IMR-90 (cell line): Measurements from ENCODE around the gene FFAR2. TPM values are rescaled to one million over a fixed set of nuclear protein-coding genes. Genes with fewer than 3 reads are reported as not detected.

ENCODE experiments used
- ATAC-seq: fragments of 200-7000 bp; cut with Tn5 transposase; 2 replicates; pipeline ENCODE4 v1.9.1; 2020; ENCODE audit warnings: low read depth, mild to moderate bottlenecking, moderate library complexity
- BruUV-seq: library from RNA; stranded (reverse); fragments of 400-500 nt; replicated peaks from 2 replicates; lab custom pipeline; 2021; lab: Mats Ljungman, UMichigan
- CTCF ChIA-PET: fragments of 300-600 bp; formaldehyde crosslinking; extraction: SDS; loops from one replicate; lab custom pipeline; 2021; ENCODE audit warnings: antibody characterized with exemption; lab: Yijun Ruan, JAX
- POLR2A ChIA-PET: fragments of 300-600 bp; sonication (Branson Sonifier 250); formaldehyde crosslinking; loops from one replicate; lab custom pipeline; 2022; ENCODE audit warnings: antibody characterized with exemption; ENCODE audit not compliant: unreplicated experiment; lab: Charles Lee
- DNase-seq: peaks from one replicate; pipeline ENCODE4 v3.0.0; 2013
- H2AFZ ChIP-seq: replicated peaks from 2 replicates; pipeline ENCODE3; 2013; ENCODE audit warnings: low read length, mild to moderate bottlenecking; ENCODE audit not compliant: poor library complexity
- H2AK5ac ChIP-seq: 2 replicates; pipeline ENCODE4 v1.6.1; 2013; ENCODE audit warnings: low read depth, low read length, inconsistent platforms
- H2AK9ac ChIP-seq: replicated peaks from 2 replicates; pipeline ENCODE3; 2013; ENCODE audit warnings: mild to moderate bottlenecking, low read depth, low read length, moderate library complexity; ENCODE audit not compliant: poor library complexity
- H2BK120ac ChIP-seq: 2 replicates; pipeline ENCODE4 v1.6.1; 2013; ENCODE audit warnings: low read depth, low read length, inconsistent platforms
- H2BK15ac ChIP-seq: 3 replicates; pipeline ENCODE4 v1.6.1; 2013; ENCODE audit warnings: low read depth, low read length, inconsistent platforms
- H2BK20ac ChIP-seq: 2 replicates; pipeline ENCODE4 v1.6.1; 2013; ENCODE audit warnings: low read depth, mild to moderate bottlenecking, inconsistent platforms, low read length, moderate library complexity
- H2BK5ac ChIP-seq: 2 replicates; pipeline ENCODE4 v1.6.1; 2013; ENCODE audit warnings: mild to moderate bottlenecking, low read depth, low read length, inconsistent platforms; ENCODE audit not compliant: poor library complexity, severe bottlenecking
- H3K14ac ChIP-seq: replicated peaks from 2 replicates; pipeline ENCODE4 v1.6.1; 2013; ENCODE audit warnings: low read depth, low read length, inconsistent platforms
- H3K18ac ChIP-seq: 2 replicates; pipeline ENCODE4 v1.6.1; 2013; ENCODE audit warnings: low read depth, low read length, control low read depth
- H3K23ac ChIP-seq: 2 replicates; pipeline ENCODE4 v1.6.1; 2013; ENCODE audit warnings: low read depth, low read length, inconsistent platforms
- H3K27ac ChIP-seq: 2 replicates; pipeline ENCODE4 v1.5.1; 2013; ENCODE audit warnings: mild to moderate bottlenecking, control low read depth, low read length; ENCODE audit not compliant: insufficient read depth
- H3K27me3 ChIP-seq: 2 replicates; pipeline ENCODE4 v1.6.1; 2013; ENCODE audit warnings: low read length; ENCODE audit not compliant: control insufficient read depth, insufficient read depth
- H3K36me3 ChIP-seq: 2 replicates; pipeline ENCODE4 v1.6.1; 2013; ENCODE audit warnings: low read length, mixed read lengths; ENCODE audit not compliant: control insufficient read depth, insufficient read depth
- H3K4ac ChIP-seq: 2 replicates; pipeline ENCODE4 v1.6.1; 2013; ENCODE audit warnings: low read depth, low read length, inconsistent platforms
- H3K4me1 ChIP-seq: 2 replicates; pipeline ENCODE4 v1.6.1; 2013; ENCODE audit warnings: low read length, mixed read lengths; ENCODE audit not compliant: control insufficient read depth, insufficient read depth
- H3K4me2 ChIP-seq: 2 replicates; pipeline ENCODE4 v1.6.1; 2013; ENCODE audit warnings: low read depth, mild to moderate bottlenecking, control low read depth, low read length, moderate library complexity
- H3K4me3 ChIP-seq: 2 replicates; pipeline ENCODE4 v1.5.1; 2013; ENCODE audit warnings: low read depth, mild to moderate bottlenecking, control low read depth, low read length, moderate library complexity; ENCODE audit not compliant: insufficient read depth
- H3K56ac ChIP-seq: 2 replicates; pipeline ENCODE4 v1.6.1; 2013; ENCODE audit warnings: low read length, inconsistent platforms; ENCODE audit not compliant: insufficient read depth; ENCODE audit errors: extremely low read depth
- H3K79me1 ChIP-seq, 2 experiments: 2 replicates each; pipeline ENCODE4 v1.6.1; 2013; ENCODE audit warnings: low read length in 2 of 2, inconsistent platforms in 1 of 2, low read depth in 1 of 2
- H3K9ac ChIP-seq: 2 replicates; pipeline ENCODE4 v1.6.1; 2013; ENCODE audit warnings: low read depth, low read length, control low read depth
- H3K9me1 ChIP-seq: 2 replicates; pipeline ENCODE4 v1.6.1; 2013; ENCODE audit warnings: low read length, inconsistent platforms; ENCODE audit not compliant: insufficient read depth
- H3K9me3 ChIP-seq: 2 replicates; pipeline ENCODE4 v1.6.1; 2013; ENCODE audit warnings: low read length; ENCODE audit not compliant: control insufficient read depth, insufficient read depth
- H4K20me1 ChIP-seq: 2 replicates; pipeline ENCODE4 v1.6.1; 2013; ENCODE audit warnings: low read length, inconsistent platforms; ENCODE audit not compliant: insufficient read depth
- H4K5ac ChIP-seq: 2 replicates; pipeline ENCODE4 v1.6.1; 2013; ENCODE audit warnings: mild to moderate bottlenecking, low read depth, low read length, control low read depth
- H4K8ac ChIP-seq, 2 experiments: 2 replicates each; pipeline ENCODE4 v1.6.1; 2013; ENCODE audit warnings: low read depth in 2 of 2, low read length in 2 of 2, control low read depth in 1 of 2, inconsistent platforms in 1 of 2
- H4K91ac ChIP-seq: 2 replicates; pipeline ENCODE4 v1.6.1; 2013; ENCODE audit warnings: low read depth, low read length, inconsistent platforms; ENCODE audit not compliant: insufficient read depth
- CEBPB ChIP-seq: IDR thresholded peaks from 2 replicates; pipeline ENCODE4 v1.6.1; 2012; ENCODE audit warnings: low read depth, low read length, improper control_type of control experiment
- CHD1 ChIP-seq: IDR thresholded peaks from 2 replicates; pipeline ENCODE4 v1.6.1; 2012; ENCODE audit warnings: low read depth, low read length, improper control_type of control experiment
- USF2 ChIP-seq: fragments of 150-350 bp; IDR thresholded peaks from 2 replicates; pipeline ENCODE4 v1.6.1; 2017; ENCODE audit warnings: mild to moderate bottlenecking, antibody characterized with exemption, low read length, low read depth
- WGBS, 2 experiments: methylation state at CpG; one replicate each; pipeline versions ENCODE4 v1.1.5 to v1.1.7; 2013; ENCODE audit warnings: missing lambda C conversion rate in 2 of 2; ENCODE audit not compliant: insufficient read length in 1 of 2; ENCODE audit errors: extremely low coverage in 2 of 2; 5-methylcytosine and 5-hydroxymethylcytosine counted together
- dilution Hi-C: fragments of 300-500 bp; cut with HindIII; formaldehyde crosslinking; loops from one replicate; pipeline ENCODE4 v1.14.3; 2018; ENCODE audit warnings: low sequenced_read_pairs; ENCODE audit not compliant: unreplicated experiment
- in situ Hi-C: fragments of 300-500 bp; cut with MboI; formaldehyde crosslinking; loops from 3 replicates; pipeline ENCODE4 v1.14.3; 2019; ENCODE audit warnings: low sequenced_read_pairs, inconsistent platforms, mixed read lengths
- intact Hi-C: fragments of 100-400 bp; cut with micrococcal nuclease; formaldehyde crosslinking; loops from 2 replicates; pipeline ENCODE4 v1.10.0; 2022
- polyA plus RNA-seq, 3 experiments: library from polyadenylated mRNA; depleted of rRNA; stranded (reverse); fragments of >200 nt; gene quantifications; 2 replicates each; pipeline ENCODE4 v1.2.3, GENCODE V29; 2012; ENCODE audit warnings: low replicate concordance in 1 of 3
- total RNA-seq: library from RNA; depleted of rRNA; stranded (reverse); fragments of >200 nt; gene quantifications from 2 replicates; pipeline ENCODE4 v1.2.3, GENCODE V29; 2012

The FFAR2 gene
- total and polyA plus RNA-seq, 2 of the 4 experiments (the other 2 are of a cell fraction): not detected

DNA sequence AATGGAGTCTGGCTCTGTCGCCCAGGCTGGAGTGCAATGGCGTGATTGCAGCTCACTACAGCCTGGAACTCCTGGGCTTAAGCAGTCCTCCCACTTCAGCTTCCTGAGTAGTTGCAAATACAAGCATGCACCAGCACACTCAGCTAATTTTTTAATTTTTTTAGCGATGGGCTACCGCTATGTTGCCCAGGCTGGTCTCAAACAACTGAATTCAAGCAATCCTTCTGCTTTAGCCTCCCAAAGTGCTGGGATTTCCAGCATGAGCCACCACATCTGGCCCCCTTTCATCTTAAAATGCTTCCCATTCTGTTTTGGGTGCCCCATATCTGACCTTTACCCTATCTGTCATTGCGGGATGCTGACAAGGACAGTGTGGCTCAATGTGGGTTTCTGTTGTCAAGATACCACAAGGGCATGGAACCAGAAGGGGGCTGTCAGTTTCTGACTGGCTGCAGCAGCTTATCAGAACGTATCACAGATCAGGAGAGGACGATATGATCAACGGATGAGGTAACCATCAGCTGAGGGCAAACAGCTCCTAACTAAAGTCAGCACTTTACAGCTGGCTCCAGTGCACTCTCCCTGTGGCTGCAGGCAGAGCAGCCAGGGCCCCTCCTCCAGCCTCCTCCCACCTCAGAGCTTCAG is 44.8 kb upstream of the FFAR2 start:
- dilution Hi-C loops (no loop called here), in situ Hi-C loops (no loop called here), intact Hi-C loops (no loop called here)
- Histone ChIP-seq H3K36me3 (no peaks in the 10 kb centered on the region), H4K20me1 (no peaks in the 10 kb centered on the region), H2BK5ac (no peak overlapping the region), H4K8ac (no peak overlapping the region), H4K5ac (no peak overlapping the region), H2BK15ac (no peak overlapping the region), H3K9me3 (no peaks in the 10 kb centered on the region), H2AK9ac (no peak overlapping the region), H2AFZ (no peak overlapping the region), H3K9ac (no peak overlapping the region), H2AK5ac (no peak overlapping the region), H3K4ac (no peak overlapping the region), H3K56ac (no peak overlapping the region), H3K9me1 (no peaks in the 10 kb centered on the region), H3K79me1 (no peaks in the 10 kb centered on the region), H3K4me1 (no peaks in the 10 kb centered on the region), H3K4me3 (no peak overlapping the region), H2BK20ac (no peak overlapping the region), H2BK120ac (no peak overlapping the region), H3K23ac (no peak overlapping the region), H3K27ac (no peak overlapping the region), H4K91ac (no peak overlapping the region), H3K27me3 (peaks cover under 1% of the 10 kb centered on the region; the same call in 1 of the 2 replicates), H3K18ac (no peak overlapping the region), H3K4me2 (no peak overlapping the region), H3K14ac (no peak overlapping the region)
- BruUV-seq: no TSS peak
- CTCF ChIA-PET: interaction anchor here (1.2 kb wide), 1 partner anchor 92 kb away, joined by 3 read pairs; no protein-coding TSS in a partner anchor
- POLR2A ChIA-PET: no interaction called here
- DNase-seq (no peak), ATAC-seq (no peak)
- WGBS, 2 experiments: 69% methylated on average over 3 of the region's 8 CpGs; no CpG with 5 or more reads in 1 of the 2 experiments
- TF ChIP-seq CHD1 (no peak), USF2 (no peak), CEBPB (no peak)
